EH (cell line): Measurements from ENCODE around the gene CCP110.
"Not testable (repeated sequence)": the region's sequence is repeated elsewhere in the genome, so short reads cannot be mapped to it uniquely, and the experiment has no call there.

Experiments used
- DNase-seq: peaks from one replicate; pipeline ENCODE4 v3.0.0-alpha.2; 2015; ENCODE audit warnings: low read depth

Gene CCP110

GRCh38 chr16:19513377-19514053 is 10.2 kb upstream of the CCP110 start:
- DNase-seq, result no peak

- DNase-seq, result peak; percentile 16
These were observed 8.0 kb upstream of the CCP110 start for GRCh38 chr16:19515757-19516156.

- DNase-seq, result peak; percentile 46
These were observed 6.2 kb upstream of the CCP110 start for GRCh38 chr16:19517424-19518089.

- DNase-seq, result no peak
These were observed 5.4 kb upstream of the CCP110 start for GRCh38 chr16:19518388-19518787.

GRCh38 chr16:19520861-19521331 is 2.8 kb upstream of the CCP110 start:
- peak; percentile 21 for DNase-seq

- DNase-seq, result peak; percentile 92
These were observed 2.0 kb upstream of the CCP110 start, which contains the start of gene GDE1 for GRCh38 chr16:19521471-19522396. TSS of gene GDE1 (minus strand) at chr16:19522098. CDS start at chr16:19521964, 134 bp downstream.

- DNase-seq, result no peak
These were observed 1.4 kb upstream of the CCP110 start for GRCh38 chr16:19522397-19522732.

GRCh38 chr16:19522760-19523159 is 982 bp upstream of the CCP110 start:
- DNase-seq, result no peak

- DNase-seq, result no peak
These were observed 571 bp upstream of the CCP110 start for GRCh38 chr16:19523184-19523558.

- no peak for DNase-seq
These were observed 544 bp downstream of the CCP110 start for GRCh38 chr16:19524356-19524615.

GRCh38 chr16:19524616-19525384 is 1.1 kb downstream of the CCP110 start:
- DNase-seq, result peak; percentile 9

GRCh38 chr16:19525385-19525723 is 1.6 kb downstream of the CCP110 start:
- DNase-seq, result no peak

GRCh38 chr16:19527161-19527560 is 3.4 kb downstream of the CCP110 start:
- no peak for DNase-seq

GRCh38 chr16:19528666-19529065 is 4.9 kb downstream of the CCP110 start:
- DNase-seq, result no peak

- DNase-seq, result no peak
These were observed 8.9 kb downstream of the CCP110 start for GRCh38 chr16:19532601-19533000.

- no peak for DNase-seq
These were observed 16.7 kb downstream of the CCP110 start for GRCh38 chr16:19540241-19540970.

GRCh38 chr16:19542138-19542821 is 18.5 kb downstream of the CCP110 start:
- DNase-seq, result no peak

- DNase-seq, result not testable (repeated sequence)
These were observed 19.7 kb downstream of the CCP110 start for GRCh38 chr16:19543278-19543996.

- no peak for DNase-seq
These were observed 24.4 kb downstream of the CCP110 start for GRCh38 chr16:19548144-19548543.

GRCh38 chr16:19549673-19550072 is 25.9 kb downstream of the CCP110 start:
- DNase-seq, result no peak
